ENCODE data around the gene SLC25A48. TPM values are rescaled to one million over a fixed set of nuclear protein-coding genes. Genes with fewer than 3 reads are reported as not detected.

Gene SLC25A48
- total RNA-seq, 1 experiment from 2014 or later, result not detected

DNA sequence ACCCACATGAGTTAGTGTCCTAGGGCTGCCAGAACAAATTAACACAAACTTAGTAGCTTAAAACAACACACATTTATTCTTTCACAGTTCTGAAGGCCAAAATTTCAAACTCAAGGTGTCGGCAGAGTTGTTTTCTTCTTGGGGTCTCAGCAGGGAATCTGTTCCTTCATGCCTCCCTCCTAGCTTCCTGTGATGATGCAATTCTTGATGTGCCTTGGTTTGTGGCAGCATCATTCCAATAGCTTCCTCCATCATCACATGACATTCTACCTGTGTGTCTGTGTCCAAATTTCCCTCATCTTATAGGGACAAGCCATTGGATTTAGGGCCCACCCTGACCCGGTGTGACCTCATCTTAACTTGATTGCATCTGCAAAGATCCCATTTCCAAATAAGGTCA lies 12.2 kb upstream of the SLC25A48 start:
- TF ChIP-seq, protein P1, sequence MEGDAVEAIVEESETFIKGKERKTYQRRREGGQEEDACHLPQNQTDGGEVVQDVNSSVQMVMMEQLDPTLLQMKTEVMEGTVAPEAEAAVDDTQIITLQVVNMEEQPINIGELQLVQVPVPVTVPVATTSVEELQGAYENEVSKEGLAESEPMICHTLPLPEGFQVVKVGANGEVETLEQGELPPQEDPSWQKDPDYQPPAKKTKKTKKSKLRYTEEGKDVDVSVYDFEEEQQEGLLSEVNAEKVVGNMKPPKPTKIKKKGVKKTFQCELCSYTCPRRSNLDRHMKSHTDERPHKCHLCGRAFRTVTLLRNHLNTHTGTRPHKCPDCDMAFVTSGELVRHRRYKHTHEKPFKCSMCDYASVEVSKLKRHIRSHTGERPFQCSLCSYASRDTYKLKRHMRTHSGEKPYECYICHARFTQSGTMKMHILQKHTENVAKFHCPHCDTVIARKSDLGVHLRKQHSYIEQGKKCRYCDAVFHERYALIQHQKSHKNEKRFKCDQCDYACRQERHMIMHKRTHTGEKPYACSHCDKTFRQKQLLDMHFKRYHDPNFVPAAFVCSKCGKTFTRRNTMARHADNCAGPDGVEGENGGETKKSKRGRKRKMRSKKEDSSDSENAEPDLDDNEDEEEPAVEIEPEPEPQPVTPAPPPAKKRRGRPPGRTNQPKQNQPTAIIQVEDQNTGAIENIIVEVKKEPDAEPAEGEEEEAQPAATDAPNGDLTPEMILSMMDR (conservative IDR thresholded peaks at IDR 0.05), result no peak
- TF ChIP-seq EZH2 (IDR thresholded peaks at IDR 0.05; ENCODE audit: low read depth), result no peak
- ChIA-PET CTCF (no interaction called here), POLR2A (ENCODE audit: unreplicated experiment) (interaction anchor here (0.5 kb wide), 1 partner anchor 172 kb away, joined by 4 read pairs; no protein-coding TSS in a partner anchor)
- Histone ChIP-seq H3K36me3 (ENCODE audit: low read depth) (no peaks in the 10 kb centered on the region), H3K4me3 (no peak overlapping the region), H2AFZ (no peak overlapping the region), H3K79me2 (ENCODE audit: low read depth) (no peaks in the 10 kb centered on the region), H3K9me2 (ENCODE audit: insufficient read depth) (no peaks in the 10 kb centered on the region), H3K9me3 (ENCODE audit: insufficient read depth, low read depth) (no peaks in the 10 kb centered on the region), H3F3A (ENCODE audit: insufficient read depth, low read depth) (no peaks in the 10 kb centered on the region), H3K4me1 (replicated peaks; ENCODE audit: insufficient read depth) (no peaks in the 10 kb centered on the region), H3K4me2 (no peak overlapping the region), H3K27ac (no peak overlapping the region), H4K20me1 (ENCODE audit: insufficient read depth) (no peaks in the 10 kb centered on the region), H3K27me3 (ENCODE audit: insufficient read depth, low read depth) (peaks cover 69% of the 10 kb centered on the region)
- no peak for DNase-seq
- intact Hi-C loops (cut with micrococcal nuclease; ENCODE audit: unreplicated experiment), result no loop called here
- BruUV-seq (replicated peaks), result no TSS peak

DNA sequence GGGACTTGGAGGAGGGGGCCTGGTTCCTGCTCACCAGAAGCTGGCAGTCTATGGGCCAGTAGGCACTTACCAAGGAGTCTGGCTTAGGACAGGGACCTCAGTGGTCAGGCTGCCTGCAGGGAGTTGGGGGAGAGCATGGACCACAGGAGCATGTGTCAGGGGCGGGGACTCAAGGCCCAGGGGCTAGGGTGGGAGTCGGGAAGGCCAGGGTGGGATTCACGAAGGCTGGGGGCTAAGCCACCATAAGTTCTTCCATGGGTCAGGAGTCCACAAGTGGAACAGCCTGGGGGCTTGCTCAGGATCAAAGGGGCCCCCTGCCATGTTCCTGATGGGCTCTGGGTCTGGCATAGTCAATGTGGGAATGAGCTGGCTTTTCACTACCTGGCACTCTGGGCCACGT lies 11.5 kb upstream of the SLC25A48 start:
- Histone ChIP-seq H3F3A (ENCODE audit: insufficient read depth, low read depth) (no peaks in the 10 kb centered on the region), H3K27me3 (ENCODE audit: insufficient read depth, low read depth) (peaks cover 73% of the 10 kb centered on the region), H3K27ac (no peak overlapping the region), H3K4me3 (no peak overlapping the region), H3K9me3 (ENCODE audit: insufficient read depth, low read depth) (no peaks in the 10 kb centered on the region), H4K20me1 (ENCODE audit: insufficient read depth) (no peaks in the 10 kb centered on the region), H3K79me2 (ENCODE audit: low read depth) (no peaks in the 10 kb centered on the region), H3K9me2 (ENCODE audit: insufficient read depth) (no peaks in the 10 kb centered on the region), H3K4me2 (no peak overlapping the region), H2AFZ (no peak overlapping the region), H3K4me1 (replicated peaks; ENCODE audit: insufficient read depth) (no peaks in the 10 kb centered on the region), H3K36me3 (ENCODE audit: low read depth) (no peaks in the 10 kb centered on the region)
- ChIA-PET CTCF (no interaction called here), POLR2A (ENCODE audit: unreplicated experiment) (interaction anchor here (0.5 kb wide), 1 partner anchor 173 kb away, joined by 4 read pairs; no protein-coding TSS in a partner anchor)
- no TSS peak for BruUV-seq (replicated peaks)
- TF ChIP-seq, protein P1 (conservative IDR thresholded peaks at IDR 0.05), result no peak
- TF ChIP-seq EZH2 (IDR thresholded peaks at IDR 0.05; ENCODE audit: low read depth), result no peak
- no peak for DNase-seq
- intact Hi-C loops (cut with micrococcal nuclease; ENCODE audit: unreplicated experiment), result no loop called here

DNA sequence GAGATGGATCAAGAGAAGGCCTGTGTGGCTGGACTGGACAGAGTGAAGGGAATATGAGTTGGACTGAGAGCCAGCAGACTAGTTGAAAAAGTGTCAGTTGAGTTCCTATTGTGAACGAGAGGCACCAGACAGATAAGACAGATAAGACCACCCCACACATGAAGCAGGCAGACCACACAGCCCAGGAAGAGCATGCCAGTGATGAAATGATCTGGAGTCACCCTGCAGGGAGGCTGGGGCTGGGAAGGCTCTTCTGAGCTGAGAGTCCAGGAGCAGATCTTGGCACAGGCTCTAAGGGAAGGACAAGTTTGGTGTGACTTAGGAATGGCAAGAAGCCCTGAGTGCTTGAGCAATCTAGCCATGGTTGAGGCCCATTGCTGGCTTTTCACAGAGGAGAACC lies 10.6 kb upstream of the SLC25A48 start:
- H3K9me2 ChIP-seq (ENCODE audit: insufficient read depth), result no peaks in the 10 kb centered on the region
- intact Hi-C loops (cut with micrococcal nuclease; ENCODE audit: unreplicated experiment), result no loop called here
- no peak overlapping the region for H3K4me2 ChIP-seq
- H2AFZ ChIP-seq, result no peak overlapping the region
- H3F3A ChIP-seq (ENCODE audit: insufficient read depth, low read depth), result no peaks in the 10 kb centered on the region
- ChIA-PET CTCF (no interaction called here), POLR2A (ENCODE audit: unreplicated experiment) (no interaction called here)
- no peaks in the 10 kb centered on the region for H3K79me2 ChIP-seq (ENCODE audit: low read depth)
- no peaks in the 10 kb centered on the region for H3K36me3 ChIP-seq (ENCODE audit: low read depth)
- no peak overlapping the region for H3K4me3 ChIP-seq
- no peaks in the 10 kb centered on the region for H3K9me3 ChIP-seq (ENCODE audit: insufficient read depth, low read depth)
- H4K20me1 ChIP-seq (ENCODE audit: insufficient read depth), result no peaks in the 10 kb centered on the region
- H3K4me1 ChIP-seq (replicated peaks; ENCODE audit: insufficient read depth), result no peaks in the 10 kb centered on the region
- no peak for DNase-seq
- no TSS peak for BruUV-seq (replicated peaks)
- no peak overlapping the region for H3K27ac ChIP-seq
- TF ChIP-seq EZH2 (IDR thresholded peaks at IDR 0.05; ENCODE audit: low read depth), result no peak
- TF ChIP-seq, protein P1 (conservative IDR thresholded peaks at IDR 0.05), result no peak
- H3K27me3 ChIP-seq (ENCODE audit: insufficient read depth, low read depth), result peaks cover 73% of the 10 kb centered on the region
